Naive thymus-derived CD8-positive, alpha-beta T cell (primary cell): ENCODE data around the gene MYO16. TPM values are rescaled to one million over a fixed set of nuclear protein-coding genes. Genes with fewer than 3 reads are reported as not detected.
A peak's percentile ranks its signal among the peaks of the same experiment; 100 is the strongest.

Experiments
- ATAC-seq, 2 donors: fragments of 150-1000 bp; cut with Tn5 transposase in 1 of 2; sonication (Bioruptor Pico), chemical (Tn5 transposase) in 1 of 2; 1 replicate in 1 of 2; 2 replicates in 1 of 2; pipeline ENCODE4 v1.10.0; 2021; ENCODE audit warnings: mild to moderate bottlenecking in 2 of 2, moderate library complexity in 2 of 2
- POLR2A ChIA-PET: fragments of 350-600 bp; sonication (Branson Sonifier 250); formaldehyde crosslinking; loops from one replicate; lab custom pipeline; 2021; ENCODE audit warnings: antibody characterized with exemption; lab: Charles Lee
- DNase-seq, 10 donors: peaks; one replicate each; pipeline versions ENCODE4 v3.0.0 to v3.0.0-alpha.2; 2020 to 2022
- H3K27ac Mint-ChIP-seq, 10 donors: one replicate each; pipeline ENCODE4 v1.8.0; 2020 to 2022; ENCODE audit warnings: mild to moderate bottlenecking in 10 of 10, mixed read lengths in 10 of 10, moderate library complexity in 4 of 10, inconsistent platforms in 1 of 10
- H3K27me3 Mint-ChIP-seq, 5 donors: one replicate each; pipeline ENCODE4 v1.8.0; 2021 to 2022; ENCODE audit warnings: mixed read lengths in 5 of 5
- H3K36me3 Mint-ChIP-seq, 3 donors: one replicate each; pipeline ENCODE4 v1.8.0; 2020 to 2022; ENCODE audit warnings: mixed read lengths in 3 of 3, mild to moderate bottlenecking in 2 of 3, inconsistent platforms in 1 of 3
- H3K4me1 Mint-ChIP-seq, 4 donors: one replicate each; pipeline ENCODE4 v1.8.0; 2021 to 2022; ENCODE audit warnings: mixed read lengths in 4 of 4
- H3K4me3 Mint-ChIP-seq, 10 donors: one replicate each; pipeline ENCODE4 v1.8.0; 2020 to 2022; ENCODE audit warnings: mild to moderate bottlenecking in 10 of 10, mixed read lengths in 10 of 10, moderate library complexity in 6 of 10, inconsistent platforms in 1 of 10
- H3K9me3 Mint-ChIP-seq, 9 donors: one replicate each; pipeline ENCODE4 v1.8.0; 2020 to 2022; ENCODE audit warnings: mixed read lengths in 9 of 9, mild to moderate bottlenecking in 3 of 9, inconsistent platforms in 1 of 9, moderate library complexity in 1 of 9
- polyA plus RNA-seq, 3 donors: library from polyadenylated mRNA; unstranded; fragments of 300-500 nt; fragmentation: Illumina TruSeq; gene quantifications; one replicate each; pipeline ENCODE4 v1.2.3, GENCODE V29; 2021
- total RNA-seq, 8 experiments: library from RNA in 2 of 8; stranded (reverse) in 2 of 8; gene quantifications; one replicate each; pipeline ENCODE4 v1.2.3 and lab custom pipeline; 2021 to 2026

Gene MYO16
- total and polyA plus RNA-seq, 5 experiments from 2014 or later = not detected

DNA sequence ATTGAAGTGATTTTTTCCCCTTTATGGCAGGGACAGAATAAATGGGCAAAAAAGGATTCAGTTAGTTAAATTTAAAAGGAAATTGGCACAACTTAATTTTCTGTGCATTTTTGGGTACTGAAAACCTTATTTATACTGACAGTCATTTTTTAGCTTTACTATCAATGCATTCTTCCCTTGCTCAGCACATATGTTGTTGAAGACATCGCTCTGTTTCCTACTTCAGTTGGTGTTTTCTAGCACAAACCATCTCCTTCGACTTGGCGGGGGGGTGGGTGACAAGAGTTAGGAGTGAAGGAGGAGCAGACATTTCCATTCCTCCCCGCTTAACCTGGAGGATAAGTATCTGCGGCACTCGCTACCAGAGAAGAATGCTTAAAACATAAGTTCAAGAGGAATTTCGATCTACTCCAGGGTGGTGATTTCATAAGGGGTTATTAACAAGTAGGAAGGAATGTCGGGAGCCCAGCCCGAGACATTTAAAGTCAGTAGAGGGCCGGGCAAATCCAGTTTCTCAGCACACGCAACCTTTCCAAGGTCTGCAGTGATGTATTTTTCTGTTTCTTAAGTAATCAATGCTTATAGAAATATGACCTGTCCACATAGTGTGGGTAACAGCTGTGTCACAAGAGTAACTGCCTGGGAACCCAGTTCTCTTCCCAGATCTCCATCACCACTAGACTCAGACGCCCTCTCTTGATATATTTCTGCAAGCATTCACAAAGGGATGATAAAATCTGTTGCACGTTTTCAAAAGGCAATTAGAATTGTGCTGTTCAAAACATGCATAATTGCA, 525.8 kb downstream of the MYO16 start:
- DNase-seq = no peak
- H3K27me3 Mint-ChIP-seq = peaks cover 0 to 32% (median 9%) of the 10 kb centered on the region in 5 donors
- no peak overlapping the region for H3K27ac Mint-ChIP-seq
- POLR2A ChIA-PET = no interaction called here
- no peaks in the 10 kb centered on the region for H3K36me3 Mint-ChIP-seq
- no peaks in the 10 kb centered on the region for H3K9me3 Mint-ChIP-seq
- ATAC-seq = no peak
- no peaks in the 10 kb centered on the region for H3K4me1 Mint-ChIP-seq
- H3K4me3 Mint-ChIP-seq = no peak overlapping the region

DNA sequence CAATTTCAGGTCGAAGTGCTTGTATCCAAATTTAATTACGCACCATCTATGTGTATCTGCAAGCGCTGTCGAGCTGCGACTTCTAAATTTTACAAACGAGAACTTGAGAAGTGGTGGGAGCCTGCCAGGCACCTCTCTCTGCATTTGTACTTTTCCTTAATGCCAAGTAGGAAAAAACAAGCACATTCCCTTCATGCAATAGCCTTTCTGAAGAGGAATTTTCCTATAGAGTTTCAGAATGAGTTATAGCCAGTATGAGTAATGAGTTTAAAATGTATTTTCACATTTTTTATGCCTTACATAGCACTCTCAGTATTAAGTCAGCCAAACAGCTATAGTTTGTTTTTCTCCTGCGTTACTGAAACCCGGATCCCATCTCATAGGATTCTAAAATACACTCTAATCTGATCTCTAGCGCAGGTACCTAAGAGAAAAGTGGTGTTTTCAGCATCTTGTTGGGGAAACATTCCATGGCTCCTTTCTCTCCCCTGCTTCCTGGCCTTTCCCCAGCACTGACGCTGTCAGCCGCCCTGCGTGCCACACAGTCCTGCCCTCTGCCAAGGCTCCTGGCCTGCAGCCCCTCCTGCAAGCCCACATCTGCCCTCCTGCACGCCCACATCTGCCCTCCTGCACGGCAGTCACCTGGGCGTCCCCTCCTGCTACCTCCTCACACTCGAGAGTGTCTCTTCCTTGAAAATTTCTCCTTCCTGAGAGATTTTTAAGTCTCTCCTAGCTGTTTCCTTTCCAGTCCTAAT, 526.9 kb downstream of the MYO16 start:
- Mint-ChIP-seq H3K27ac (no peak overlapping the region), H3K27me3 (peaks cover 0 to 39% (median 9%) of the 10 kb centered on the region in 5 donors)

GRCh38 chr13:109157275-109157674, 527.9 kb downstream of the MYO16 start:
- Mint-ChIP-seq H3K36me3 (no peaks in the 10 kb centered on the region), H3K4me3 (no peak overlapping the region), H3K9me3 (no peaks in the 10 kb centered on the region), H3K4me1 (peaks cover 0 to 4% (median 0%) of the 10 kb centered on the region in 4 donors), H3K27ac (no peak overlapping the region), H3K27me3 (peaks cover 0 to 39% (median 9%) of the 10 kb centered on the region in 5 donors)
- POLR2A ChIA-PET = no interaction called here
- DNase-seq (no peak), ATAC-seq (no peak)

More for the DNA sequence above, 526.9 kb downstream of the MYO16 start:
- no peaks in the 10 kb centered on the region for H3K9me3 Mint-ChIP-seq
- no peak for DNase-seq
- no peak for ATAC-seq
- H3K36me3 Mint-ChIP-seq = no peaks in the 10 kb centered on the region
- H3K4me3 Mint-ChIP-seq = no peak overlapping the region
- no peaks in the 10 kb centered on the region for H3K4me1 Mint-ChIP-seq
- POLR2A ChIA-PET = no interaction called here

GRCh38 chr13:109158383-109158782, 529.0 kb downstream of the MYO16 start:
- H3K4me1 Mint-ChIP-seq = peaks cover 0 to 8% (median 0%) of the 10 kb centered on the region in 4 donors
- H3K27ac Mint-ChIP-seq = peak overlapping the region in 1 of 10 donors; percentile 32
- POLR2A ChIA-PET = no interaction called here
- peaks cover 0 to 2% (median 0%) of the 10 kb centered on the region in 9 donors for H3K9me3 Mint-ChIP-seq
- no peak for DNase-seq
- H3K4me3 Mint-ChIP-seq = no peak overlapping the region
- no peak for ATAC-seq
- H3K27me3 Mint-ChIP-seq = peaks cover 3 to 39% (median 9%) of the 10 kb centered on the region in 5 donors
- H3K36me3 Mint-ChIP-seq = no peaks in the 10 kb centered on the region

GRCh38 chr13:109159650-109160309, 530.4 kb downstream of the MYO16 start:
- no peak for DNase-seq
- H3K4me1 Mint-ChIP-seq = peaks cover 0 to 10% (median 0%) of the 10 kb centered on the region in 4 donors
- no peak overlapping the region for H3K4me3 Mint-ChIP-seq
- no peak for ATAC-seq
- POLR2A ChIA-PET = no interaction called here
- no peak overlapping the region for H3K27ac Mint-ChIP-seq
- H3K9me3 Mint-ChIP-seq = peaks cover 0 to 2% (median 0%) of the 10 kb centered on the region in 9 donors
- no peaks in the 10 kb centered on the region for H3K36me3 Mint-ChIP-seq
- H3K27me3 Mint-ChIP-seq = peaks cover 5 to 39% (median 9%) of the 10 kb centered on the region in 5 donors

DNA sequence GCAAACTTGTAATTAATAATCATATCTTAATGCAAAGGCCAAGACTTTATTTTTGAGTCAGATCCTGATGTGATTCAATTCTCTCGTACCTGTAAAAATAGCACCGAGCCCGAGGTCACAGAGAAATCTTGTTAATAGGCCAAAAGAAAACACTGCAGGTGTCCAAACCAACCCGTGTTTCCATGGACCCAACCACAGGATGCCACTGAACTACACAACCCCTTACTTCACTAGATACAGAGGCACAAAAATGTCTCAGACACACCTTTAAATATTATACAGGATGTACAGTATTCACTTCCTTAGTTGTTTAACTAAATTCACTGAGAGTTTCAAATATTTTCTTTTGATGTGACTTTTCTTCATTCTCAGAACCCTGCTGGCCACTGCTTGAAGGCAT, 530.9 kb downstream of the MYO16 start:
- Mint-ChIP-seq H3K36me3 (no peaks in the 10 kb centered on the region), H3K27me3 (peaks cover 4 to 35% (median 5%) of the 10 kb centered on the region in 5 donors), H3K4me1 (peaks cover 0 to 10% (median 0%) of the 10 kb centered on the region in 4 donors), H3K9me3 (peaks cover 0 to 2% (median 0%) of the 10 kb centered on the region in 9 donors), H3K27ac (no peak overlapping the region), H3K4me3 (no peak overlapping the region)
- POLR2A ChIA-PET = no interaction called here
- no peak for ATAC-seq
- DNase-seq = no peak

- Mint-ChIP-seq H3K27ac (no peak overlapping the region), H3K4me3 (no peak overlapping the region), H3K36me3 (no peaks in the 10 kb centered on the region), H3K27me3 (peaks cover 4 to 36% (median 5%) of the 10 kb centered on the region in 5 donors), H3K9me3 (peaks cover 0 to 2% (median 0%) of the 10 kb centered on the region in 9 donors), H3K4me1 (peaks cover 0 to 10% (median 0%) of the 10 kb centered on the region in 4 donors)
- ATAC-seq (no peak), DNase-seq (no peak)
- POLR2A ChIA-PET = no interaction called here
Observed at GRCh38 chr13:109160887-109161669, 531.7 kb downstream of the MYO16 start.

GRCh38 chr13:109162248-109163036, 533.0 kb downstream of the MYO16 start:
- ATAC-seq = peak in 1 of 2 donors; percentile 76

GRCh38 chr13:109163037-109163379, 533.6 kb downstream of the MYO16 start:
- no peak for ATAC-seq
- Mint-ChIP-seq H3K4me3 (no peak overlapping the region), H3K4me1 (peaks cover 0 to 10% (median 0%) of the 10 kb centered on the region in 4 donors), H3K27ac (peak overlapping the region in 1 of 10 donors; percentile 0), H3K36me3 (no peaks in the 10 kb centered on the region), H3K9me3 (peaks cover 0 to 2% (median 0%) of the 10 kb centered on the region in 9 donors), H3K27me3 (peaks cover 2 to 19% (median 5%) of the 10 kb centered on the region in 5 donors)
- POLR2A ChIA-PET = no interaction called here
- DNase-seq = no peak

More at GRCh38 chr13:109162248-109163036, 533.0 kb downstream of the MYO16 start:
- H3K4me3 Mint-ChIP-seq = no peak overlapping the region
- H3K36me3 Mint-ChIP-seq = no peaks in the 10 kb centered on the region
- peak overlapping the region in 1 of 10 donors; percentile 37 for H3K27ac Mint-ChIP-seq
- DNase-seq = peak in 1 of 10 donors; percentile 29
- peaks cover 0 to 2% (median 0%) of the 10 kb centered on the region in 9 donors for H3K9me3 Mint-ChIP-seq
- peaks cover 0 to 10% (median 0%) of the 10 kb centered on the region in 4 donors for H3K4me1 Mint-ChIP-seq
- POLR2A ChIA-PET = no interaction called here
- peaks cover 2 to 25% (median 5%) of the 10 kb centered on the region in 5 donors for H3K27me3 Mint-ChIP-seq

DNA sequence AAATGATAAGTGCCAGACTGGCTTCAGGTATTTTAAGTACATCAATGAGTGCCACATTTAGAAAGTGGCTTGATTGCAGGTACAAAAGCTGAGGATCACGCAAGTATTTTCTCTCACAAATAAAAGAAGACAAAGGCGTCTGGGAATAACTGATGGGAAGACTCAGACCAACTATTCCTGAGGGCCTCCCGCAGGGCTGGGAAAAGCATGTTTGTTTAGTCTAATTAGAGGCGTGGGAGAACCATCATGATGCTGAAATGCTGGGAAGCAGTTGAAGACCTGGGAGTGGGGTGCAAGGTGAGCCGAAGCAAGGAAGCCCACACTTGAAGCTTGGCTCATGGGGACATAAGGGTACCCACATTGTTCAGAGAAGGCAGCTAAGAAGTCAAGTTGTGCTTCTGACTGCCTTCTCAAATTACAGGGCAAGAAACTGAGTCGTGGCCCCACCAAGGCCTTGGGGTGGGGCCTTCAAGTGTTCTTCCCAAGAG, 536.0 kb downstream of the MYO16 start:
- POLR2A ChIA-PET = no interaction called here
- ATAC-seq = no peak
- H3K4me1 Mint-ChIP-seq = peaks cover 0 to 10% (median 0%) of the 10 kb centered on the region in 4 donors

GRCh38 chr13:109166804-109167203, 537.4 kb downstream of the MYO16 start:
- no peak for ATAC-seq
- POLR2A ChIA-PET = no interaction called here
- peaks cover 0 to 10% (median 0%) of the 10 kb centered on the region in 4 donors for H3K4me1 Mint-ChIP-seq
- no peak overlapping the region for H3K4me3 Mint-ChIP-seq
- H3K36me3 Mint-ChIP-seq = no peaks in the 10 kb centered on the region
- H3K27ac Mint-ChIP-seq = no peak overlapping the region
- peaks cover 0 to 2% (median 0%) of the 10 kb centered on the region in 9 donors for H3K9me3 Mint-ChIP-seq
- DNase-seq = no peak
- H3K27me3 Mint-ChIP-seq = peaks cover 2 to 8% (median 3%) of the 10 kb centered on the region in 5 donors

More for the DNA sequence above, 536.0 kb downstream of the MYO16 start:
- Mint-ChIP-seq H3K27me3 (peaks cover 2 to 14% (median 3%) of the 10 kb centered on the region in 5 donors), H3K9me3 (peaks cover 0 to 2% (median 0%) of the 10 kb centered on the region in 9 donors), H3K4me3 (no peak overlapping the region), H3K36me3 (no peaks in the 10 kb centered on the region), H3K27ac (no peak overlapping the region)
- no peak for DNase-seq
